Measurements from ENCODE around the gene CBX3. TPM values are rescaled to one million over a fixed set of nuclear protein-coding genes. Genes with fewer than 3 reads are reported as not detected.
"Not testable (repeated sequence)": the region's sequence is repeated elsewhere in the genome, so short reads cannot be mapped to it uniquely, and the experiment has no call there.

CBX3 gene
- total RNA-seq (ENCODE audit: insufficient read depth, low replicate concordance), result 78.5 TPM

- DNase-seq (ENCODE audit: low spot score), result no peak
These were observed at the start of gene CBX3 for GRCh38 chr7:26201247-26202018. TSS of gene CBX3 (plus strand) at chr7:26201745. CDS start at chr7:26202999, 1,254 bp downstream.

GRCh38 chr7:26151953-26152781 lies 49.4 kb upstream of the CBX3 start, which contains the start of gene NFE2L3:
TSS of gene NFE2L3 (plus strand) at chr7:26152198. CDS start at chr7:26152499, 301 bp downstream.
- peak; percentile 39 for DNase-seq (ENCODE audit: low spot score)

GRCh38 chr7:26152782-26153240 lies 48.7 kb upstream of the CBX3 start:
- not testable (repeated sequence) for DNase-seq (ENCODE audit: low spot score)

- DNase-seq (ENCODE audit: low spot score), result no peak
These were observed 48.2 kb upstream of the CBX3 start for GRCh38 chr7:26153241-26153822.

GRCh38 chr7:26153823-26154783 lies 47.4 kb upstream of the CBX3 start:
- no peak for DNase-seq (ENCODE audit: low spot score)

GRCh38 chr7:26155531-26156375 lies 45.8 kb upstream of the CBX3 start:
- DNase-seq (ENCODE audit: low spot score), result no peak

GRCh38 chr7:26156451-26157420 lies 44.8 kb upstream of the CBX3 start:
- DNase-seq (ENCODE audit: low spot score), result no peak

GRCh38 chr7:26157520-26158105 lies 43.9 kb upstream of the CBX3 start:
- no peak for DNase-seq (ENCODE audit: low spot score)

- DNase-seq (ENCODE audit: low spot score), result no peak
These were observed 42.3 kb upstream of the CBX3 start for GRCh38 chr7:26159243-26159642.

- DNase-seq (ENCODE audit: low spot score), result no peak
These were observed 40.6 kb upstream of the CBX3 start for GRCh38 chr7:26160896-26161295.

- DNase-seq (ENCODE audit: low spot score), result no peak
These were observed 39.1 kb upstream of the CBX3 start for GRCh38 chr7:26162431-26162830.

- DNase-seq (ENCODE audit: low spot score), result not testable (repeated sequence)
These were observed 37.7 kb upstream of the CBX3 start for GRCh38 chr7:26163804-26164203.

GRCh38 chr7:26165950-26166683 lies 35.4 kb upstream of the CBX3 start:
- no peak for DNase-seq (ENCODE audit: low spot score)

GRCh38 chr7:26166684-26167266 lies 34.8 kb upstream of the CBX3 start:
- DNase-seq (ENCODE audit: low spot score), result no peak

GRCh38 chr7:26167303-26167934 lies 34.1 kb upstream of the CBX3 start:
- DNase-seq (ENCODE audit: low spot score), result no peak

GRCh38 chr7:26168458-26169023 lies 33.0 kb upstream of the CBX3 start:
- DNase-seq (ENCODE audit: low spot score), result no peak

Data from umbilical cord (tissue), 2 donors.